HG02571 (cell line): ENCODE results near the gene OR2G2.

Experiments
- ATAC-seq: cut with Tn5 transposase; IDR thresholded peaks from one replicate; pipeline ENCODE4 v1.9.1; 2021; ENCODE audit warnings: mild to moderate bottlenecking, moderate library complexity; ENCODE audit not compliant: unreplicated experiment

The OR2G2 gene

GRCh38 chr1:247588060-247588459, at the start of gene OR2G2:
OR2G2 (plus strand) TSS chr1:247588360; CDS start chr1:247588360, 0 bp downstream.
- ATAC-seq = no peak

GRCh38 chr1:247538561-247538960, 49.6 kb upstream of the OR2G2 start:
- no peak for ATAC-seq

GRCh38 chr1:247539215-247539614, 48.9 kb upstream of the OR2G2 start:
- no peak for ATAC-seq

GRCh38 chr1:247540581-247540980, 47.6 kb upstream of the OR2G2 start:
- ATAC-seq = no peak

- no peak for ATAC-seq
Observed at GRCh38 chr1:247542811-247543210, 45.3 kb upstream of the OR2G2 start.

- no peak for ATAC-seq
Observed at GRCh38 chr1:247548092-247548491, 40.1 kb upstream of the OR2G2 start.

- ATAC-seq = no peak
Observed at GRCh38 chr1:247548769-247549182, 39.4 kb upstream of the OR2G2 start, which contains the start of gene GCSAML. GCSAML (plus strand) TSS chr1:247549134; CDS start chr1:247549192, 58 bp downstream.

GRCh38 chr1:247551721-247552120, 36.4 kb upstream of the OR2G2 start:
- no peak for ATAC-seq

- ATAC-seq = no peak
Observed at GRCh38 chr1:247552231-247552630, 35.9 kb upstream of the OR2G2 start.

- ATAC-seq = no peak
Observed at GRCh38 chr1:247557926-247558674, 30.1 kb upstream of the OR2G2 start.

GRCh38 chr1:247561711-247562110, 26.4 kb upstream of the OR2G2 start:
- ATAC-seq = no peak

GRCh38 chr1:247562198-247562597, 26.0 kb upstream of the OR2G2 start:
- no peak for ATAC-seq

GRCh38 chr1:247574236-247574635, 13.9 kb upstream of the OR2G2 start:
- no peak for ATAC-seq

- ATAC-seq = no peak
Observed at GRCh38 chr1:247574664-247575063, 13.5 kb upstream of the OR2G2 start.

- no peak for ATAC-seq
Observed at GRCh38 chr1:247576514-247576913, 11.6 kb upstream of the OR2G2 start.

- ATAC-seq = no peak
Observed at GRCh38 chr1:247578946-247579460, 9.2 kb upstream of the OR2G2 start.

- no peak for ATAC-seq
Observed at GRCh38 chr1:247605286-247605685, 17.1 kb downstream of the OR2G2 start, which contains the start of gene OR2G3. OR2G3 (plus strand) TSS chr1:247605586; CDS start chr1:247605586, 0 bp downstream.

GRCh38 chr1:247613405-247613804, 25.2 kb downstream of the OR2G2 start:
- ATAC-seq = no peak

- no peak for ATAC-seq
Observed at GRCh38 chr1:247614625-247615024, 26.5 kb downstream of the OR2G2 start.

- ATAC-seq = no peak
Observed at GRCh38 chr1:247627951-247628350, 39.8 kb downstream of the OR2G2 start.

- no peak for ATAC-seq
Observed at GRCh38 chr1:247638011-247638410, 49.9 kb downstream of the OR2G2 start.

- ATAC-seq = no peak
Observed at GRCh38 chr1:247638781-247639180, 50.6 kb downstream of the OR2G2 start.
